Skeletal muscle tissue (tissue), 5 donors: ENCODE measurements around the gene TCF12. TPM values are rescaled to one million over a fixed set of nuclear protein-coding genes. Genes with fewer than 3 reads are reported as not detected.

Source experiments
- H3K27ac ChIP-seq: one replicate; pipeline ENCODE4 v1.7.0; 2013; ENCODE audit warnings: mild to moderate bottlenecking, low read depth, low read length, inconsistent platforms
- H3K27me3 ChIP-seq, 3 donors: one replicate each; pipeline ENCODE4 v1.7.0; 2013; ENCODE audit warnings: low read length in 3 of 3; ENCODE audit not compliant: control insufficient read depth in 3 of 3, insufficient read depth in 3 of 3
- H3K36me3 ChIP-seq, 3 donors: one replicate each; pipeline ENCODE4 v1.7.0; 2013; ENCODE audit warnings: low read length in 3 of 3; ENCODE audit not compliant: control insufficient read depth in 3 of 3, insufficient read depth in 3 of 3
- H3K4me1 ChIP-seq, 3 donors: one replicate each; pipeline ENCODE4 v1.7.0; 2013; ENCODE audit warnings: low read length in 3 of 3, mild to moderate bottlenecking in 3 of 3; ENCODE audit not compliant: control insufficient read depth in 3 of 3, insufficient read depth in 3 of 3
- H3K4me3 ChIP-seq, 3 donors: one replicate each; pipeline ENCODE4 v1.7.0; 2013; ENCODE audit warnings: low read length in 3 of 3
- H3K9ac ChIP-seq, 3 donors: one replicate each; pipeline ENCODE4 v1.7.0; 2013; ENCODE audit warnings: low read length in 3 of 3, mild to moderate bottlenecking in 3 of 3, moderate library complexity in 2 of 3, low read depth in 1 of 3
- H3K9me3 ChIP-seq, 3 donors: one replicate each; pipeline ENCODE4 v1.7.0; 2013; ENCODE audit warnings: low read length in 3 of 3; ENCODE audit not compliant: control insufficient read depth in 3 of 3
- small RNA-seq: library from RNA; depleted of rRNA; stranded (forward); fragments of <200 nt; gene quantifications from one replicate; pipeline ENCODE3, GENCODE V24; 2014
- total RNA-seq: library from RNA; depleted of rRNA; stranded (reverse); fragments of >200 nt; gene quantifications from one replicate; pipeline ENCODE4 v1.2.3, GENCODE V29; 2014
- donor health status: Osteomylitis.

TCF12 gene
- total RNA-seq, 1 donor from 2014 or later: 136 TPM

- peaks cover 0 to 9% (median 0%) of the 10 kb centered on the region in 3 donors for H3K27me3 ChIP-seq
- H3K4me3 ChIP-seq: no peak overlapping the region
- H3K36me3 ChIP-seq: no peaks in the 10 kb centered on the region
- no peak overlapping the region for H3K9ac ChIP-seq
- peaks cover 0 to 9% (median 4%) of the 10 kb centered on the region in 3 donors for H3K4me1 ChIP-seq
- no peak overlapping the region for H3K27ac ChIP-seq
- H3K9me3 ChIP-seq: no peaks in the 10 kb centered on the region
These were observed 413.9 kb downstream of the TCF12 start for GRCh38 chr15:57332326-57332725.

GRCh38 chr15:57333487-57333886, 415.0 kb downstream of the TCF12 start:
- H3K27me3 ChIP-seq: peaks cover 0 to 6% (median 0%) of the 10 kb centered on the region in 3 donors
- H3K9ac ChIP-seq: no peak overlapping the region
- H3K9me3 ChIP-seq: no peaks in the 10 kb centered on the region
- peaks cover 3 to 12% (median 4%) of the 10 kb centered on the region in 3 donors for H3K4me1 ChIP-seq
- no peak overlapping the region for H3K4me3 ChIP-seq
- no peak overlapping the region for H3K27ac ChIP-seq
- H3K36me3 ChIP-seq: no peaks in the 10 kb centered on the region

DNA sequence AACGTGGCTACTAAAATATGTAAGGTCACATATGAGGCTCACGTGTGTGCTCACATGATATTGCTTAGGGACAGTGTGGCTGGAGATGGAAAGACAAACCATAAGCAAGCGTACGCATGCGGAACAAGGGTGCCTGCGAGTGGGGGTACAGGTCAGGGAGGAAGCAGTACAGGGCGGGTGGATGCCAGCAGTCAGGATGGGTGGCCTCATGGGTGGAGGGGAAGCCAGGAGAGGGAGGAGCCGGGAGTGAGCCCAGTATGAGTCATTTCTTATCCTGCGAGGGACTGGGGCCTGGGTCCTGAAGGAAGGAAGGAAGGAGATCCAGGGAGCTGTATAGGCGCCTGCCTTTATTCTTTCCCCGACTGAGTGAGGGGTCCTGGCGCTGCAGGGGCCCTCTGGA, 415.8 kb downstream of the TCF12 start:
- H3K4me1 ChIP-seq: peaks cover 3 to 10% (median 4%) of the 10 kb centered on the region in 3 donors
- no peak overlapping the region for H3K27ac ChIP-seq
- H3K9ac ChIP-seq: no peak overlapping the region
- H3K9me3 ChIP-seq: no peaks in the 10 kb centered on the region
- H3K36me3 ChIP-seq: no peaks in the 10 kb centered on the region
- no peak overlapping the region for H3K4me3 ChIP-seq
- H3K27me3 ChIP-seq: peaks cover 0 to 6% (median 0%) of the 10 kb centered on the region in 3 donors

- Histone ChIP-seq H3K4me1 (peaks cover 3 to 10% (median 4%) of the 10 kb centered on the region in 3 donors), H3K4me3 (no peak overlapping the region)
These were observed 416.9 kb downstream of the TCF12 start for GRCh38 chr15:57335293-57335715.

DNA sequence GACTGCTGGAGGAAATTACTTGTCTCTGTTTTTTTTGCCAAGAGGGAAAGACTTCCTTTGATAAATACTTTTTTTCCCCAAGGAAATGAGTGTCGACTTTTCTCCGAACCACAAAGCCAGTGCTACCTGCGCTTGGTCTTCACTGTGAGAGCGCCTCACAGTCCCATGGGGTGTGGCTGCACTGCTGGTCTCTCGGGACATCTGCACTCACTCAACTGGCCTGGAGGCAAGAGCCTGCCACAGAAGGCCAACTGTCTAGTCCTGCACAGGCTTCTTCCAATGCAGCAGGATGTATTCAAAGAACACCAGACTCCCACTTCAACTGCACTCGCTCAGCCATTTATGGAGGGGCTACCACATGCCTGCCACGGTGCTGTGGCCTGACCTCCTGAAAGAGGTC, 417.3 kb downstream of the TCF12 start:
- Histone ChIP-seq H3K4me3 (no peak overlapping the region), H3K36me3 (no peaks in the 10 kb centered on the region), H3K9ac (no peak overlapping the region), H3K4me1 (peaks cover 3 to 10% (median 4%) of the 10 kb centered on the region in 3 donors), H3K9me3 (no peaks in the 10 kb centered on the region), H3K27ac (no peak overlapping the region), H3K27me3 (no peaks in the 10 kb centered on the region)

More at GRCh38 chr15:57335293-57335715, 416.9 kb downstream of the TCF12 start:
- Histone ChIP-seq H3K9ac (no peak overlapping the region), H3K9me3 (no peaks in the 10 kb centered on the region), H3K27ac (no peak overlapping the region), H3K27me3 (peaks cover 0 to 2% (median 0%) of the 10 kb centered on the region in 3 donors), H3K36me3 (no peaks in the 10 kb centered on the region)

- Histone ChIP-seq H3K36me3 (no peaks in the 10 kb centered on the region), H3K9ac (peak overlapping the region in 1 of 3 donors; percentile 8), H3K9me3 (no peaks in the 10 kb centered on the region), H3K27me3 (no peaks in the 10 kb centered on the region), H3K4me3 (no peak overlapping the region), H3K4me1 (peaks cover 3 to 10% (median 4%) of the 10 kb centered on the region in 3 donors), H3K27ac (peak overlapping the region; percentile 23)
These were observed 419.5 kb downstream of the TCF12 start for GRCh38 chr15:57337868-57338411.

DNA sequence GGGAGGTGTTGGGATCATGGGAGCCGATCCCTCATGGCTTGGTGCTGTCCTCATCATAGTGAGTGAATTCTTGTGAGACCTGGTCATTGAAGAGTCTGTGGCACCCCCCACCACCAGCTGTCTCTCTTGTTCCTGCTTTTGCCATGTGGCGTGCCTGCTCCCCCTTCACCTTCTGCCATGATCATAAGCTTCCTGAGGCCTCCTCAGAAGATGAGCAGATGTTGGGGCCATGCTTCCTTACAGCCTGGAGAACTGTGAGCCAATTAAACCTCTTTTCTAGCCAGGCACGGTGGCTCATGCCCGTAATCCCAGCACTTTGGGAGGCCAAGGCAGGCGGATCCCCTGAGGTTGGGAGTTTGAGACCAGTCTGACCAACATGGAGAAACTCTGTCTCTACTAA, 420.9 kb downstream of the TCF12 start:
- H3K4me1 ChIP-seq: peaks cover 3 to 10% (median 4%) of the 10 kb centered on the region in 3 donors
- no peak overlapping the region for H3K4me3 ChIP-seq
- no peaks in the 10 kb centered on the region for H3K9me3 ChIP-seq

More for the DNA sequence above, 420.9 kb downstream of the TCF12 start:
- no peaks in the 10 kb centered on the region for H3K36me3 ChIP-seq
- no peak overlapping the region for H3K9ac ChIP-seq
- H3K27me3 ChIP-seq: no peaks in the 10 kb centered on the region
- H3K27ac ChIP-seq: no peak overlapping the region

Small RNA genes within 50 kb of the gene (small RNA-seq; reads per million reads assigned to genes)
- not detected for gene RF01210

Other genes starting within 250 kb of the TCF12 start
- gene ZNF280D, start 185.1 kb upstream of the TCF12 start, total RNA-seq: 57.4 TPM